ENCODE results near the gene PRKACG. TPM values are rescaled to one million over a fixed set of nuclear protein-coding genes. Genes with fewer than 3 reads are reported as not detected.
"Not testable (repeated sequence)": the region's sequence is repeated elsewhere in the genome, so short reads cannot be mapped to it uniquely, and the experiment has no call there.

The PRKACG gene
- total RNA-seq, 1 donor: under 0.01 TPM

- peak in 2 of 3 donors; percentile 67 to 85 for DNase-seq (ENCODE audit: low read depth in 2 of 3, low spot score in 2 of 3)
These were observed 13.6 kb upstream of the PRKACG start for GRCh38 chr9:69027355-69028097.

GRCh38 chr9:69023650-69024049 lies 9.7 kb upstream of the PRKACG start:
- DNase-seq (ENCODE audit: low read depth in 2 of 3, low spot score in 2 of 3): no peak

- DNase-seq (ENCODE audit: low read depth in 2 of 3, low spot score in 2 of 3): no peak
These were observed 6.6 kb upstream of the PRKACG start for GRCh38 chr9:69020301-69021145.

GRCh38 chr9:69019808-69020207 lies 5.9 kb upstream of the PRKACG start:
- DNase-seq (ENCODE audit: low read depth in 2 of 3, low spot score in 2 of 3): peak in 2 of 3 donors; percentile 68 to 84

- peak in 2 of 3 donors; percentile 38 to 62 for DNase-seq (ENCODE audit: low read depth in 2 of 3, low spot score in 2 of 3)
These were observed 4.8 kb upstream of the PRKACG start for GRCh38 chr9:69018737-69019136.

- DNase-seq (ENCODE audit: low read depth in 2 of 3, low spot score in 2 of 3): no peak
These were observed 2.5 kb upstream of the PRKACG start for GRCh38 chr9:69016191-69017096.

GRCh38 chr9:69013382-69013727 lies 558 bp downstream of the PRKACG start:
- DNase-seq (ENCODE audit: low read depth in 2 of 3, low spot score in 2 of 3): no peak

- DNase-seq (ENCODE audit: low read depth in 2 of 3, low spot score in 2 of 3): peak in 2 of 3 donors; percentile 66 to 80
These were observed 1.1 kb downstream of the PRKACG start for GRCh38 chr9:69012696-69013381.

GRCh38 chr9:69009708-69010107 lies 4.2 kb downstream of the PRKACG start:
- DNase-seq (ENCODE audit: low read depth in 2 of 3, low spot score in 2 of 3): no peak

GRCh38 chr9:69004836-69005235 lies 9.1 kb downstream of the PRKACG start:
- no peak for DNase-seq (ENCODE audit: low read depth in 2 of 3, low spot score in 2 of 3)

- no peak for DNase-seq (ENCODE audit: low read depth in 2 of 3, low spot score in 2 of 3)
These were observed 10.9 kb downstream of the PRKACG start for GRCh38 chr9:69003051-69003450.

GRCh38 chr9:69001921-69002320 lies 12.0 kb downstream of the PRKACG start:
- no peak for DNase-seq (ENCODE audit: low read depth in 2 of 3, low spot score in 2 of 3)

- peak; percentile 33 to 88 (median 77) for DNase-seq (ENCODE audit: low read depth in 2 of 3, low spot score in 2 of 3)
These were observed 14.4 kb downstream of the PRKACG start for GRCh38 chr9:68999393-69000105.

GRCh38 chr9:68998812-68999211 lies 15.1 kb downstream of the PRKACG start:
- DNase-seq (ENCODE audit: low read depth in 2 of 3, low spot score in 2 of 3): peak in 1 of 3 donors; percentile 77

- no peak for DNase-seq (ENCODE audit: low read depth in 2 of 3, low spot score in 2 of 3)
These were observed 15.5 kb downstream of the PRKACG start for GRCh38 chr9:68998385-68998784.

- DNase-seq (ENCODE audit: low read depth in 2 of 3, low spot score in 2 of 3): no peak
These were observed 16.2 kb downstream of the PRKACG start for GRCh38 chr9:68997666-68998065.

GRCh38 chr9:68996462-68996861 lies 17.5 kb downstream of the PRKACG start:
- peak in 1 of 3 donors; percentile 41 for DNase-seq (ENCODE audit: low read depth in 2 of 3, low spot score in 2 of 3)

GRCh38 chr9:68995776-68996175 lies 18.1 kb downstream of the PRKACG start:
- peak in 1 of 3 donors; percentile 28 for DNase-seq (ENCODE audit: low read depth in 2 of 3, low spot score in 2 of 3)

GRCh38 chr9:68991457-68991856 lies 22.5 kb downstream of the PRKACG start:
- no peak for DNase-seq (ENCODE audit: low read depth in 2 of 3, low spot score in 2 of 3)

GRCh38 chr9:68986949-68987348 lies 27.0 kb downstream of the PRKACG start:
- DNase-seq (ENCODE audit: low read depth in 2 of 3, low spot score in 2 of 3): not testable (repeated sequence)

Measured in hematopoietic multipotent progenitor cell (in vitro differentiated cells).